Natural killer cell (primary cell): Measurements from ENCODE around the gene PLCD1. TPM values are rescaled to one million over a fixed set of nuclear protein-coding genes. Genes with fewer than 3 reads are reported as not detected.

Source experiments
- ATAC-seq, 3 donors: fragments of 150-1000 bp in 2 of 3; fragments of 200-7000 bp in 1 of 3; cut with Tn5 transposase; 1 replicate in 1 of 3; 2 replicates in 2 of 3; pipeline ENCODE4 v1.10.0; 2021; ENCODE audit warnings: mild to moderate bottlenecking in 2 of 3, moderate library complexity in 2 of 3
- DNase-seq, 2 donors: peaks; one replicate each; pipeline versions ENCODE4 v3.0.0 to v3.0.0-alpha.2; 2013 to 2021; ENCODE audit warnings: mixed read lengths in 1 of 2
- H3K27ac ChIP-seq: one replicate; pipeline ENCODE4 v1.5.1; 2013; ENCODE audit warnings: mild to moderate bottlenecking, low read length
- H3K27me3 ChIP-seq: one replicate; pipeline ENCODE4 v1.6.1; 2013; ENCODE audit warnings: low read length; ENCODE audit not compliant: control insufficient read depth, insufficient read depth
- H3K36me3 ChIP-seq: one replicate; pipeline ENCODE4 v1.6.1; 2013; ENCODE audit warnings: low read length; ENCODE audit not compliant: control insufficient read depth, insufficient read depth
- H3K4me1 ChIP-seq: one replicate; pipeline ENCODE4 v1.6.1; 2013; ENCODE audit warnings: low read length; ENCODE audit not compliant: control insufficient read depth, insufficient read depth
- H3K4me3 ChIP-seq: one replicate; pipeline ENCODE4 v1.5.1; 2013; ENCODE audit warnings: low read length
- H3K9me3 ChIP-seq: one replicate; pipeline ENCODE4 v1.6.1; 2013; ENCODE audit warnings: low read length; ENCODE audit not compliant: control insufficient read depth, insufficient read depth
- H3K27ac Mint-ChIP-seq, 2 donors: one replicate each; pipeline ENCODE4 v1.8.0; 2022; ENCODE audit warnings: mild to moderate bottlenecking in 2 of 2, mixed read lengths in 2 of 2, moderate library complexity in 1 of 2
- H3K27me3 Mint-ChIP-seq, 2 donors: one replicate each; pipeline ENCODE4 v1.8.0; 2022; ENCODE audit warnings: low read depth in 2 of 2, mixed read lengths in 2 of 2
- H3K36me3 Mint-ChIP-seq: one replicate; pipeline ENCODE4 v1.8.0; 2022; ENCODE audit warnings: mixed read lengths
- H3K4me1 Mint-ChIP-seq, 2 donors: one replicate each; pipeline ENCODE4 v1.8.0; 2022; ENCODE audit warnings: mixed read lengths in 2 of 2
- H3K4me3 Mint-ChIP-seq: one replicate; pipeline ENCODE4 v1.8.0; 2022; ENCODE audit warnings: mild to moderate bottlenecking, moderate library complexity, mixed read lengths
- H3K9me3 Mint-ChIP-seq, 2 donors: one replicate each; pipeline ENCODE4 v1.8.0; 2022; ENCODE audit warnings: mixed read lengths in 2 of 2
- CTCF ChIP-seq: fragments of 200-600 bp; IDR thresholded peaks from one replicate; pipeline ENCODE4 v1.8.0; 2022; ENCODE audit warnings: antibody characterized with exemption
- WGBS: methylation state at CpG from one replicate; pipeline ENCODE4 v1.1.7; 2013; ENCODE audit warnings: missing lambda C conversion rate; ENCODE audit not compliant: insufficient coverage; 5-methylcytosine and 5-hydroxymethylcytosine counted together
- intact Hi-C: fragments of 100-400 bp; cut with micrococcal nuclease; formaldehyde crosslinking; loops from one replicate; pipeline ENCODE4 v1.14.2; 2022
- total RNA-seq, 4 donors: library from RNA; stranded (reverse); fragments of 120-200 nt in 1 of 4; gene quantifications; one replicate each; pipeline versions ENCODE4 v1.2.3 to v1.2.4, GENCODE V29; 2013 to 2022

PLCD1 gene
- total RNA-seq, 3 donors from 2014 or later (not counting 1 experiment from before 2014, with no cell fraction given): 27.7 to 38.1 (median 29.4) TPM

GRCh38 chr3:38006031-38006430 is 23.4 kb downstream of the PLCD1 start:
- no peak overlapping the region for H3K27ac Mint-ChIP-seq
- H3K36me3 Mint-ChIP-seq: no peaks in the 10 kb centered on the region
- no peaks in the 10 kb centered on the region for H3K27me3 Mint-ChIP-seq
- TF ChIP-seq CTCF: no peak
- H3K4me1 ChIP-seq: peaks cover 4% of the 10 kb centered on the region
- H3K4me1 Mint-ChIP-seq: peaks cover 7 to 30% of the 10 kb centered on the region in 2 donors
- no peak overlapping the region for H3K27ac ChIP-seq
- H3K9me3 ChIP-seq: no peaks in the 10 kb centered on the region
- no peaks in the 10 kb centered on the region for H3K27me3 ChIP-seq
- WGBS: 90% methylated on average over 5 of the region's 5 CpGs
- DNase-seq (no peak), ATAC-seq (no peak)
- no peak overlapping the region for H3K4me3 ChIP-seq
- H3K4me3 Mint-ChIP-seq: no peak overlapping the region
- peaks cover 32% of the 10 kb centered on the region for H3K36me3 ChIP-seq
- intact Hi-C loops: no loop called here
- no peaks in the 10 kb centered on the region for H3K9me3 Mint-ChIP-seq

DNA sequence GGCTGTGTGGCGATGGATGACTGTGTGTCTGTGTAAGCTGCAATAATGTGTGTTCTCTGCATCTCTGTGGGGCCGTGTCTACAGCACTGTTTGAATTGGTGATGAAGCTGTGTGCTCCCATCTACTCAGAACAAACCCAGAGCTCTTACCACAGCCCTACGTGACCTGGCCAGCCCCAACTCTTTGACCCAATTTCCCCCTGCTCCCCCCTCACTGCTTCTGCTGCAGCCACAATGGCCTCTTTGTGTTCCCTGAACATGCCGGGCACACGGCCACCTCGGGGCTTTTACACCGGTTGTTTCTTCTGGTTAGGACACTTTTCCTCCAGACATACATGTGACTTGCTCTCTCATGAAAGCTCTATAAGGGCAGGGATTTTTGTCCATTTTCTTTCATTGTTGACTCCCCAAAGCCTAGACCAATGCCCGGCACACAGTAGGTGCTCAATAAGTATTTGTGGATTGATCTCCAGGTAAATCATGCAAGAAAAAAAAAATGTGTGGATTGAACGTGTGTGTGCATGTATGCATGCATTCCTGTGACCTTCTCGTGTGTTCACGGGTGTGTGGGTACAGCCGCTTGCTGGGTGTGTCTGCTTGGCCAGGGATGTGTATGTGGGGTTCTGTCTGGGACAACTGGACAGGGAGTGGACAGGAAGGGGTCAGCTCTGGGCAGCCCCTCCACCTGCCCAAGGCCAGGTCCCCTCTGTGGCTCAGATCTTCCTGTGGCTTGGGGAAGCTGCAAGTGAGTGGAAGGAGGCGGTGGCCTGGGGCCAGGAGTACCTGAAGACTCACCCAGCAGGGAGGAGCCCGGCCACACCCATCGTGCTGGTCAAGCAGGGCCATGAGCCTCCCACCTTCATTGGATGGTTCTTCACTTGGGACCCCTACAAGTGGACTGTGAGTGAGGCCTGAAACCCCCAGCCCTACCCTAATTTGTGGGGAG is 24.1 kb downstream of the PLCD1 start:
- Histone ChIP-seq H3K4me1 (peaks cover 4% of the 10 kb centered on the region), H3K9me3 (no peaks in the 10 kb centered on the region), H3K27me3 (no peaks in the 10 kb centered on the region), H3K4me3 (no peak overlapping the region), H3K27ac (no peak overlapping the region), H3K36me3 (peaks cover 35% of the 10 kb centered on the region)
- Mint-ChIP-seq H3K4me1 (peaks cover 7 to 30% of the 10 kb centered on the region in 2 donors), H3K36me3 (no peaks in the 10 kb centered on the region), H3K9me3 (no peaks in the 10 kb centered on the region), H3K4me3 (no peak overlapping the region), H3K27ac (peak overlapping the region; percentile 32 to 79), H3K27me3 (no peaks in the 10 kb centered on the region)
- ATAC-seq (no peak), DNase-seq (no peak)
- TF ChIP-seq CTCF: no peak
- WGBS: 80% methylated on average over 15 of the region's 15 CpGs
- intact Hi-C loops: no loop called here

GRCh38 chr3:38004415-38005075 is 24.9 kb downstream of the PLCD1 start:
- peak; percentile 35 for TF ChIP-seq CTCF
- Histone ChIP-seq H3K27me3 (no peaks in the 10 kb centered on the region), H3K36me3 (peaks cover 38% of the 10 kb centered on the region), H3K4me3 (no peak overlapping the region), H3K4me1 (no peaks in the 10 kb centered on the region), H3K9me3 (no peaks in the 10 kb centered on the region), H3K27ac (no peak overlapping the region)
- 89% methylated on average over 14 of the region's 14 CpGs for WGBS
- no peaks in the 10 kb centered on the region for H3K27me3 Mint-ChIP-seq
- peak in 1 of 2 donors; percentile 69 for DNase-seq
- peak overlapping the region in 1 of 2 donors; percentile 79 for H3K27ac Mint-ChIP-seq
- peak; percentile 59 to 76 (median 66) for ATAC-seq
- H3K4me3 Mint-ChIP-seq: no peak overlapping the region
- no peaks in the 10 kb centered on the region for H3K36me3 Mint-ChIP-seq
- intact Hi-C loops: loop anchor here (1.0 kb wide), 1 partner anchor 36 kb away; no protein-coding TSS in a partner anchor
- peaks cover 7 to 31% of the 10 kb centered on the region in 2 donors for H3K4me1 Mint-ChIP-seq
- H3K9me3 Mint-ChIP-seq: no peaks in the 10 kb centered on the region
